MM.1S (cell line): ENCODE measurements around the gene FBXO42.

Experiments
- DNase-seq: peaks from one replicate; pipeline ENCODE4 v3.0.0-alpha.2; 2015
- H2AFZ ChIP-seq: fragments of 300-600 bp; sonication (generic); 2 replicates; pipeline ENCODE4 v1.6.0; 2016; ENCODE audit warnings: antibody characterized with exemption, low read length
- H3F3A ChIP-seq: fragments of 300-600 bp; sonication (generic); 2 replicates; pipeline ENCODE4 v1.6.1; 2016; ENCODE audit warnings: mild to moderate bottlenecking, antibody characterized with exemption, low read length, moderate library complexity, mixed read lengths; ENCODE audit not compliant: insufficient read depth
- H3K27ac ChIP-seq: fragments of 300-600 bp; sonication (generic); 2 replicates; pipeline ENCODE4 v1.5.1; 2016; ENCODE audit warnings: mild to moderate bottlenecking, low read length
- H3K27me3 ChIP-seq: fragments of 300-600 bp; sonication (generic); replicated peaks from 2 replicates; pipeline ENCODE4 v1.6.0; 2016; ENCODE audit warnings: low read length; ENCODE audit not compliant: insufficient read depth
- H3K36me3 ChIP-seq: fragments of 300-600 bp; sonication (generic); replicated peaks from 2 replicates; pipeline ENCODE4 v1.6.1; 2016; ENCODE audit warnings: mild to moderate bottlenecking, low read length, mixed read lengths; ENCODE audit not compliant: insufficient read depth
- H3K4me1 ChIP-seq: fragments of 300-600 bp; sonication (generic); 2 replicates; pipeline ENCODE4 v1.6.1; 2016; ENCODE audit warnings: low read length, mixed read lengths
- H3K4me2 ChIP-seq: fragments of 300-600 bp; sonication (generic); 2 replicates; pipeline ENCODE4 v1.6.0; 2016; ENCODE audit warnings: low read depth, low read length
- H3K4me3 ChIP-seq: fragments of 300-600 bp; sonication (generic); 2 replicates; pipeline ENCODE4 v1.5.1; 2016; ENCODE audit warnings: low read length, mixed read lengths
- H3K79me2 ChIP-seq: fragments of 300-600 bp; sonication (generic); 2 replicates; pipeline ENCODE4 v1.6.1; 2016; ENCODE audit warnings: mixed run types, low read length, mixed read lengths
- H3K9ac ChIP-seq: fragments of 300-600 bp; sonication (generic); 2 replicates; pipeline ENCODE4 v1.6.1; 2016; ENCODE audit warnings: low read length, mixed read lengths
- H3K9me2 ChIP-seq: fragments of 300-600 bp; sonication (generic); replicated peaks from 2 replicates; pipeline ENCODE4 v1.6.1; 2016; ENCODE audit warnings: mild to moderate bottlenecking, low read length, mixed read lengths; ENCODE audit not compliant: insufficient read depth
- H3K9me3 ChIP-seq: fragments of 300-600 bp; sonication (generic); replicated peaks from 2 replicates; pipeline ENCODE4 v1.6.1; 2016; ENCODE audit warnings: mild to moderate bottlenecking, low read length, mixed read lengths; ENCODE audit not compliant: insufficient read depth
- H4K20me1 ChIP-seq: fragments of 300-600 bp; sonication (generic); 2 replicates; pipeline ENCODE4 v1.6.1; 2016; ENCODE audit warnings: mild to moderate bottlenecking, low read length, moderate library complexity, mixed read lengths; ENCODE audit not compliant: insufficient read depth
- EZH2 ChIP-seq: fragments of 300-600 bp; sonication (generic); optimal IDR thresholded peaks from 2 replicates; pipeline ENCODE3; 2017; ENCODE audit warnings: low read depth, mild to moderate bottlenecking, antibody characterized with exemption, low read length, mixed read lengths
- EZH2phosphoT487 ChIP-seq: fragments of 300-600 bp; sonication (generic); IDR thresholded peaks from 2 replicates; pipeline ENCODE4 v1.6.1; 2018; ENCODE audit warnings: antibody characterized with exemption, low read length
- TF ChIP-seq, protein P1 (sequence below): fragments of 300-600 bp; sonication (generic); IDR thresholded peaks from 2 replicates; pipeline ENCODE4 v1.5.1; 2016; ENCODE audit warnings: antibody characterized with exemption, low read length, mixed read lengths

Gene FBXO42

DNA sequence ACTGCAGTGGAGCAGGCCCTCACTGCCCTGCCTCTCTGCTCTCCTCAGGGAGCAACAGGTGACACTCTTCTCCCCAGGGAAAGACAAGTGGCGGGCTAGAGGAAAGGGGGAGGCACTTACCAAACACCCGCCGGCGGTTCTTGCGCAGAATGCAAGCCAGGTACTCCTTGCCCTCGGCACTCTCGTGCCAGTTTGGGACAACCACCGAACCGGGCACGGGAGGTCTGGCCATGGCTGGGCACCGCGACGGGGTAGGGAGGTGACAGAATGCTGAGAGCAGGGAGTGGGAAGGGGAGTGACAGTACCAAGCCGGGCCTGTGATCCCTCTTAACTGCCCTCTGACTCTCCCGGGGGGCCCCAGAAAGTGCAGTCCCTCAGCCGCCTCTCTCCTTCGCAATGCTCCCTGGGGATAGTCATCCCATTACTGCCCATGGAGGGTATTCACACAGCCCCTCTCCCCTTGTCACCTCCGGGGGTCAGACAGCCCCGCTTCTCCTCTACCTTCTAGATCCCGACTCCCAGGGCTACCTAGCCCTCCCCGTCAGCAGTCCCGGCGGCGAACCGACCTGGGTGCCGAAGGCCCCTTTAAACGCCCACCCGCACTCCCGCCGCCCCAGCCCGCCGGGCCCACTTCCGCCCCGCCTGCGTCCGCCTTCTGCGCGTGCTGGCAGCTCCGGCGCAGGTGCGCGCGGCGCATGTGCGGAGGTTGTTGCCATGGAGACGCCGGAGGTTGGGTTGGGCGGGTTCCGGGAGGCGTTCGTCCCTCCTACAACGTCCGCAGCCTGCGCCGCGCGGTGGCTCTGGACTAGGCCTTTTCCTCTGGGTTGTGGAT lies 115.6 kb downstream of the FBXO42 start, which contains the start of gene CPLANE2:
CPLANE2 (minus strand) TSS at position 673 of the 832 bp plus-strand sequence; CDS start at position 232, 441 bp downstream.
- peak within 1 kb of the TSS; percentile 61 for H3K9ac ChIP-seq
- no peaks in the 10 kb centered on the region for H3K9me3 ChIP-seq
- H3K79me2 ChIP-seq, result no peaks in the 10 kb centered on the region
- peak within 1 kb of the TSS; percentile 66 for H3K4me2 ChIP-seq
- peak; percentile 94 for DNase-seq
- peak within 1 kb of the TSS; percentile 88 for H3K4me3 ChIP-seq
- no peaks in the 10 kb centered on the region for H3K27me3 ChIP-seq
- peak within 1 kb of the TSS; percentile 88 for H2AFZ ChIP-seq
- no peaks in the 10 kb centered on the region for H4K20me1 ChIP-seq
- peaks cover 7% of the 10 kb centered on the region for H3K4me1 ChIP-seq
- peak within 1 kb of the TSS; percentile 33; the same call in 1 of the 2 replicates for H3K27ac ChIP-seq
- TF ChIP-seq, protein P1, sequence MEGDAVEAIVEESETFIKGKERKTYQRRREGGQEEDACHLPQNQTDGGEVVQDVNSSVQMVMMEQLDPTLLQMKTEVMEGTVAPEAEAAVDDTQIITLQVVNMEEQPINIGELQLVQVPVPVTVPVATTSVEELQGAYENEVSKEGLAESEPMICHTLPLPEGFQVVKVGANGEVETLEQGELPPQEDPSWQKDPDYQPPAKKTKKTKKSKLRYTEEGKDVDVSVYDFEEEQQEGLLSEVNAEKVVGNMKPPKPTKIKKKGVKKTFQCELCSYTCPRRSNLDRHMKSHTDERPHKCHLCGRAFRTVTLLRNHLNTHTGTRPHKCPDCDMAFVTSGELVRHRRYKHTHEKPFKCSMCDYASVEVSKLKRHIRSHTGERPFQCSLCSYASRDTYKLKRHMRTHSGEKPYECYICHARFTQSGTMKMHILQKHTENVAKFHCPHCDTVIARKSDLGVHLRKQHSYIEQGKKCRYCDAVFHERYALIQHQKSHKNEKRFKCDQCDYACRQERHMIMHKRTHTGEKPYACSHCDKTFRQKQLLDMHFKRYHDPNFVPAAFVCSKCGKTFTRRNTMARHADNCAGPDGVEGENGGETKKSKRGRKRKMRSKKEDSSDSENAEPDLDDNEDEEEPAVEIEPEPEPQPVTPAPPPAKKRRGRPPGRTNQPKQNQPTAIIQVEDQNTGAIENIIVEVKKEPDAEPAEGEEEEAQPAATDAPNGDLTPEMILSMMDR, result no peak
- TF ChIP-seq EZH2 (no peak), EZH2phosphoT487 (no peak)
- no peaks in the 10 kb centered on the region for H3K36me3 ChIP-seq
- no peaks in the 10 kb centered on the region for H3F3A ChIP-seq
- no peaks in the 10 kb centered on the region for H3K9me2 ChIP-seq

DNA sequence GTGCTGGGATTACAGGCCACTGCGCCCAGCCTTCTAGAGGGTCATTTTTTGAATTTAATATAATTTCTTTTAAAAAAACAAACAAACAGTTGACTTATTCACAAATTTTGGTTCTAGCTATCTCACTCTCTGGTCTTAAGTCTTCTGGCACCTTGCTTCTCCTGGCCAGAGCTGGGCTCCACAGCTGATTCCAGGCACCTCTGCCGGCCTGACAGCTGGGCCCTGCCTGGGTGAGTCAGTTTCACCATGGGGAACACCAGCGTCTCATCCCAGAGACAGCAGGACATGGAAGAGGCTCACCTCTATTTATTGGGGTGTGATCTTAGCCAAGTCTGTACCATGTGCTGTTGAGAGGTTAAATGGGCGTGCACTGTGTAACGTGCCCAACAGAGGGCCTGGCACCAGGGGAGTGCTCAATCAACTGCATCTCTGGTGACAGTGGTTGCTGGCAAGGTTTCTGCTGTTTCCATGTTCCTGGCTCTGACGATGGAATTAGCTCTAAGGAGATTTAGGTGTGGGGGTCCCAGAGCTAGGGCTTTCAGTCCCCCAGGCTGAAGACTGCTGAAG lies 116.3 kb downstream of the FBXO42 start:
- TF ChIP-seq EZH2phosphoT487 (no peak), EZH2 (no peak)
- TF ChIP-seq, protein P1, result peak; percentile 48
- peak; percentile 78 for DNase-seq
- Histone ChIP-seq H3K4me2 (peak overlapping the region; percentile 66), H3K9ac (peak overlapping the region; percentile 61; the same call in 1 of the 2 replicates), H3K36me3 (no peaks in the 10 kb centered on the region), H3K27ac (peak overlapping the region; percentile 33; the same call in 1 of the 2 replicates), H3K4me1 (peaks cover 7% of the 10 kb centered on the region), H2AFZ (peak overlapping the region; percentile 88), H4K20me1 (no peaks in the 10 kb centered on the region), H3K79me2 (no peaks in the 10 kb centered on the region), H3K4me3 (peak overlapping the region; percentile 88), H3K9me2 (no peaks in the 10 kb centered on the region), H3K27me3 (no peaks in the 10 kb centered on the region), H3F3A (no peaks in the 10 kb centered on the region), H3K9me3 (no peaks in the 10 kb centered on the region)

DNA sequence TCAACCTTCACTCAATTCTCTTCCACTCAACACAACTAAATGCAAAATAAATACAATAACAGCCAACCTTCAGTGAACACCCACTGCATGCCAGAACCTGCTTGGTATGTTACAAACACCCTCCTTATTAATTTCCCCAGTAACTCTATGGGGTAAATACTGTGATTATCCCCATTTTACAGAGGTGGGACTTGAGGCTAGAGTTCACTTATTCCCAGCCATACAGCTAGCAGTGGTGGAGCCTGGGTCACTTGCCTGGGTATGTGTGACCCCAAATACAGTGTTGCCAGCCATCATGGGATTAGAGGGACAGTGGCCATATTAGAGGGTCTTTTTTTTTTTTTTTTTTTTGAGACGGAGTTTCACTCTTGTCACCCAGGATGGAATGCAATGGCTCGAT lies 116.9 kb downstream of the FBXO42 start:
- DNase-seq, result no peak
- Histone ChIP-seq H4K20me1 (no peaks in the 10 kb centered on the region), H3K9ac (no peak overlapping the region), H3K9me2 (no peaks in the 10 kb centered on the region), H3K4me2 (no peak overlapping the region), H3K36me3 (no peaks in the 10 kb centered on the region), H3K79me2 (no peaks in the 10 kb centered on the region), H3F3A (no peaks in the 10 kb centered on the region), H3K4me1 (peaks cover 7% of the 10 kb centered on the region), H3K9me3 (no peaks in the 10 kb centered on the region), H3K27me3 (no peaks in the 10 kb centered on the region), H3K4me3 (no peak overlapping the region), H2AFZ (no peak overlapping the region), H3K27ac (no peak overlapping the region)
- TF ChIP-seq, protein P1, result no peak
- TF ChIP-seq EZH2phosphoT487 (no peak), EZH2 (no peak)
